DOHH2 (cell line): Measurements from ENCODE around the gene DPP6.

Source experiments
- H3F3A ChIP-seq: fragments of 200-600 bp; sonication (generic), shearing (Covaris generic); 2 replicates; pipeline ENCODE4 v1.6.0; 2016; ENCODE audit warnings: antibody characterized with exemption, mild to moderate bottlenecking; ENCODE audit not compliant: control insufficient read depth, insufficient read depth
- H3K27ac ChIP-seq: fragments of 200-600 bp; sonication (generic); 2 replicates; pipeline ENCODE4 v1.5.1; 2014; ENCODE audit warnings: low read depth, mild to moderate bottlenecking, low read length, moderate library complexity
- H3K27me3 ChIP-seq: fragments of 200-600 bp; sonication (generic); 2 replicates; pipeline ENCODE4 v1.6.1; 2014; ENCODE audit warnings: mild to moderate bottlenecking, low read length, mixed read lengths; ENCODE audit not compliant: control insufficient read depth
- H3K36me3 ChIP-seq: fragments of 200-600 bp; sonication (generic); 2 replicates; pipeline ENCODE4 v1.6.1; 2014; ENCODE audit warnings: mild to moderate bottlenecking, low read length, moderate library complexity, mixed read lengths; ENCODE audit not compliant: control insufficient read depth
- H3K4me1 ChIP-seq: fragments of 200-600 bp; sonication (generic); 2 replicates; pipeline ENCODE4 v1.6.1; 2014; ENCODE audit warnings: mild to moderate bottlenecking, low read length, mixed read lengths; ENCODE audit not compliant: control insufficient read depth
- H3K4me2 ChIP-seq: fragments of 200-600 bp; sonication (generic); 2 replicates; pipeline ENCODE4 v1.6.0; 2014; ENCODE audit warnings: mild to moderate bottlenecking, low read length, moderate library complexity
- H3K4me3 ChIP-seq: fragments of 200-600 bp; sonication (generic); 2 replicates; pipeline ENCODE4 v1.5.1; 2014; ENCODE audit warnings: mild to moderate bottlenecking, low read length, mixed read lengths
- H3K79me2 ChIP-seq: fragments of 200-600 bp; sonication (generic); 2 replicates; pipeline ENCODE4 v1.6.1; 2014; ENCODE audit warnings: mild to moderate bottlenecking, low read length, mixed read lengths; ENCODE audit not compliant: control insufficient read depth
- H3K9me2 ChIP-seq: fragments of 200-600 bp; sonication (generic); replicated peaks from 2 replicates; pipeline ENCODE4 v1.6.1; 2014; ENCODE audit warnings: mild to moderate bottlenecking, low read length, mixed read lengths; ENCODE audit not compliant: control insufficient read depth
- H3K9me3 ChIP-seq: fragments of 200-600 bp; sonication (generic); 2 replicates; pipeline ENCODE4 v1.6.1; 2014; ENCODE audit warnings: antibody characterized with exemption, low read length, mixed read lengths; ENCODE audit not compliant: control insufficient read depth, insufficient read depth
- H4K20me1 ChIP-seq: fragments of 200-600 bp; sonication (generic); 2 replicates; pipeline ENCODE4 v1.6.0; 2014; ENCODE audit warnings: low read depth, mild to moderate bottlenecking, antibody characterized with exemption, low read length, moderate library complexity; ENCODE audit not compliant: control insufficient read depth, insufficient read depth
- CTCF ChIP-seq: fragments of 200-600 bp; sonication (generic); IDR thresholded peaks from one replicate; pipeline ENCODE4 v1.5.1; 2014; ENCODE audit warnings: antibody characterized with exemption, mild to moderate bottlenecking, low read depth, low read length; ENCODE audit not compliant: poor library complexity, severe bottlenecking
- EZH2phosphoT487 ChIP-seq: fragments of 200-600 bp; sonication (generic); IDR thresholded peaks from 2 replicates; pipeline ENCODE4 v1.6.1; 2017; ENCODE audit warnings: borderline replicate concordance, mild to moderate bottlenecking, antibody characterized with exemption, low read length, moderate library complexity, mixed read lengths

DPP6 gene

GRCh38 chr7:154583454-154583853, 531.3 kb downstream of the DPP6 start:
- H3K4me1 ChIP-seq = no peaks in the 10 kb centered on the region
- no peaks in the 10 kb centered on the region for H3F3A ChIP-seq
- no peaks in the 10 kb centered on the region for H3K9me2 ChIP-seq
- H3K79me2 ChIP-seq = no peaks in the 10 kb centered on the region
- no peak overlapping the region for H3K27ac ChIP-seq
- H3K9me3 ChIP-seq = no peaks in the 10 kb centered on the region; the same call in 1 of the 2 replicates
- H3K27me3 ChIP-seq = no peaks in the 10 kb centered on the region
- no peaks in the 10 kb centered on the region for H3K36me3 ChIP-seq
- no peak overlapping the region for H3K4me2 ChIP-seq
- TF ChIP-seq EZH2phosphoT487 (no peak), CTCF (no peak)
- H3K4me3 ChIP-seq = no peak overlapping the region
- no peaks in the 10 kb centered on the region for H4K20me1 ChIP-seq

GRCh38 chr7:154584352-154585252, 532.4 kb downstream of the DPP6 start:
- H3K27ac ChIP-seq = no peak overlapping the region
- H3K79me2 ChIP-seq = no peaks in the 10 kb centered on the region
- H3K4me3 ChIP-seq = no peak overlapping the region
- H3K4me2 ChIP-seq = no peak overlapping the region
- H3K36me3 ChIP-seq = no peaks in the 10 kb centered on the region
- no peaks in the 10 kb centered on the region for H3F3A ChIP-seq
- no peaks in the 10 kb centered on the region for H3K9me2 ChIP-seq
- H3K9me3 ChIP-seq = no peaks in the 10 kb centered on the region; the same call in 1 of the 2 replicates
- H3K27me3 ChIP-seq = no peaks in the 10 kb centered on the region
- H4K20me1 ChIP-seq = no peaks in the 10 kb centered on the region
- peak; percentile 27 for TF ChIP-seq CTCF
- no peak for TF ChIP-seq EZH2phosphoT487
- no peaks in the 10 kb centered on the region for H3K4me1 ChIP-seq

GRCh38 chr7:154587792-154588191, 535.6 kb downstream of the DPP6 start:
- H3K27me3 ChIP-seq = no peaks in the 10 kb centered on the region
- H3K9me2 ChIP-seq = no peaks in the 10 kb centered on the region
- H3K4me3 ChIP-seq = no peak overlapping the region
- H3K4me2 ChIP-seq = no peak overlapping the region
- H3F3A ChIP-seq = no peaks in the 10 kb centered on the region
- H3K36me3 ChIP-seq = no peaks in the 10 kb centered on the region
- H4K20me1 ChIP-seq = no peaks in the 10 kb centered on the region
- H3K27ac ChIP-seq = no peak overlapping the region
- TF ChIP-seq CTCF (no peak), EZH2phosphoT487 (no peak)
- no peaks in the 10 kb centered on the region for H3K4me1 ChIP-seq
- peaks cover 5% of the 10 kb centered on the region; the same call in 1 of the 2 replicates for H3K9me3 ChIP-seq
- H3K79me2 ChIP-seq = no peaks in the 10 kb centered on the region
